HEK293 (cell line): ENCODE results near the gene SYTL5.

Experiments used
- CTCF ChIA-PET: fragments of 350-600 bp; formaldehyde crosslinking; extraction: SDS; loops from one replicate; lab custom pipeline; 2021; ENCODE audit warnings: antibody characterized with exemption; lab: Yijun Ruan, JAX
- POLR2A ChIA-PET: fragments of 300-600 bp; formaldehyde crosslinking; extraction: SDS; loops from one replicate; lab custom pipeline; 2020; ENCODE audit warnings: antibody characterized with exemption, inconsistent platforms; lab: Yijun Ruan, JAX
- H3K27ac ChIP-seq: fragments of 200-500 bp; sonication (Bioruptor generic); 2 replicates; pipeline ENCODE4 v1.5.1; 2014; ENCODE audit warnings: low read depth, low read length, control low read depth, inconsistent platforms; ENCODE audit errors: extremely low read depth
- H3K36me3 ChIP-seq, 2 experiments: fragments of 200-500 bp in 1 of 2; sonication (Bioruptor generic) in 1 of 2; 1 replicate in 1 of 2; 2 replicates in 1 of 2; pipeline ENCODE4 v1.5.1; 2014 to 2017; ENCODE audit warnings: inconsistent platforms in 2 of 2, low read length in 2 of 2; ENCODE audit not compliant: control insufficient read depth in 2 of 2, insufficient read depth in 1 of 2
- H3K4me1 ChIP-seq: fragments of 200-500 bp; sonication (Bioruptor generic); 2 replicates; pipeline ENCODE4 v1.5.1; 2014; ENCODE audit warnings: mild to moderate bottlenecking, low read length, inconsistent platforms; ENCODE audit not compliant: control insufficient read depth, insufficient read depth
- H3K4me3 ChIP-seq: 2 replicates; pipeline ENCODE4 v1.5.1; 2011; ENCODE audit warnings: low read depth, mild to moderate bottlenecking, control low read depth, low read length, moderate library complexity
- H3K9me3 ChIP-seq: fragments of 200-500 bp; sonication (Bioruptor generic); 2 replicates; pipeline ENCODE4 v1.5.1; 2014; ENCODE audit warnings: low read depth, low read length, inconsistent platforms; ENCODE audit not compliant: control insufficient read depth, insufficient read depth
- KLF16 ChIP-seq: fragments of 450-650 bp; formaldehyde crosslinking; IDR thresholded peaks from 2 replicates; pipeline ENCODE4 v1.5.1; 2017; ENCODE audit warnings: missing biosample characterization, missing genetic modification characterization
- SETDB1 ChIP-seq: IDR thresholded peaks from one replicate; pipeline ENCODE4 v1.6.1; 2017; ENCODE audit warnings: mild to moderate bottlenecking, low read length, moderate library complexity, mixed read lengths; ENCODE audit not compliant: insufficient read length
- TRIM28 ChIP-seq: IDR thresholded peaks from 2 replicates; pipeline ENCODE4 v1.6.1; 2011; ENCODE audit warnings: low read length, control low read depth, borderline replicate concordance
- ZBTB48 ChIP-seq: fragments of 450-650 bp; formaldehyde crosslinking; IDR thresholded peaks from 2 replicates; pipeline ENCODE4 v1.5.1; 2016; ENCODE audit warnings: missing biosample characterization, missing genetic modification characterization
- ZNF132 ChIP-seq: fragments of 450-650 bp; formaldehyde crosslinking; IDR thresholded peaks from 2 replicates; pipeline ENCODE4 v1.5.1; 2017; ENCODE audit warnings: missing biosample characterization, missing genetic modification characterization, borderline replicate concordance
- ZNF211 ChIP-seq: fragments of 450-650 bp; formaldehyde crosslinking; IDR thresholded peaks from 2 replicates; pipeline ENCODE4 v1.5.1; 2016; ENCODE audit warnings: low read depth, missing biosample characterization, missing genetic modification characterization
- ZNF350 ChIP-seq: fragments of 450-650 bp; formaldehyde crosslinking; IDR thresholded peaks from 2 replicates; pipeline ENCODE4 v1.5.0; 2017; ENCODE audit warnings: missing biosample characterization, mild to moderate bottlenecking, missing genetic modification characterization
- ZNF354C ChIP-seq: fragments of 450-650 bp; formaldehyde crosslinking; IDR thresholded peaks from 2 replicates; pipeline ENCODE4 v1.5.1; 2016; ENCODE audit warnings: missing biosample characterization, missing genetic modification characterization, low read depth, borderline replicate concordance
- ZNF391 ChIP-seq: fragments of 450-650 bp; formaldehyde crosslinking; IDR thresholded peaks from 2 replicates; pipeline ENCODE4 v1.5.1; 2016; ENCODE audit warnings: low read depth, missing biosample characterization, missing genetic modification characterization, borderline replicate concordance
- ZNF433 ChIP-seq: fragments of 450-650 bp; formaldehyde crosslinking; IDR thresholded peaks from 2 replicates; pipeline ENCODE4 v1.5.1; 2016; ENCODE audit warnings: missing biosample characterization, missing genetic modification characterization, low read depth
- ZNF677 ChIP-seq: fragments of 450-650 bp; IDR thresholded peaks from 2 replicates; pipeline ENCODE4 v1.5.0; 2018; ENCODE audit warnings: missing biosample characterization, mild to moderate bottlenecking, missing genetic modification characterization, moderate library complexity
- ZNF701 ChIP-seq: fragments of 450-650 bp; formaldehyde crosslinking; IDR thresholded peaks from 2 replicates; pipeline ENCODE4 v1.5.1; 2016; ENCODE audit warnings: missing biosample characterization, missing genetic modification characterization
- ZNF704 ChIP-seq: fragments of 450-650 bp; formaldehyde crosslinking; IDR thresholded peaks from 2 replicates; pipeline ENCODE4 v1.5.1; 2016; ENCODE audit warnings: missing biosample characterization, missing genetic modification characterization
- ZNF777 ChIP-seq: fragments of 450-650 bp; formaldehyde crosslinking; IDR thresholded peaks from 2 replicates; pipeline ENCODE4 v1.5.1; 2017; ENCODE audit warnings: missing biosample characterization, missing genetic modification characterization, borderline replicate concordance

SYTL5 gene

GRCh38 chrX:38087594-38087993 lies 81.2 kb downstream of the SYTL5 start:
- H3K4me1 ChIP-seq: no peaks in the 10 kb centered on the region
- no peaks in the 10 kb centered on the region for H3K9me3 ChIP-seq
- peaks cover 0 to 4% of the 10 kb centered on the region in 2 experiments; a peak in 1 of 3 replicates for H3K36me3 ChIP-seq
- H3K4me3 ChIP-seq: no peak overlapping the region
- TF ChIP-seq ZNF701 (tag by site-specific recombination): no peak
- TF ChIP-seq ZNF211 (tag by site-specific recombination): no peak
- TF ChIP-seq ZNF777 (tag by site-specific recombination): no peak
- ChIA-PET CTCF (no interaction called here), POLR2A (no interaction called here)
- no peak overlapping the region for H3K27ac ChIP-seq

- Histone ChIP-seq H3K4me1 (no peaks in the 10 kb centered on the region), H3K36me3 (peaks cover 0 to 7% of the 10 kb centered on the region in 2 experiments; a peak in 1 of 3 replicates), H3K9me3 (no peaks in the 10 kb centered on the region), H3K4me3 (no peak overlapping the region), H3K27ac (no peak overlapping the region)
- TF ChIP-seq KLF16 (no peak), ZNF677 (0 out of 2 replicates have a peak, but pooled peaks have one; percentile 28), SETDB1 (peak; percentile 91), ZNF433 (tag by site-specific recombination) (no peak), TRIM28 (peak; percentile 75), ZBTB48 (tag by site-specific recombination) (no peak)
- CTCF ChIA-PET: no interaction called here
- POLR2A ChIA-PET: no interaction called here
These were observed 83.0 kb downstream of the SYTL5 start for GRCh38 chrX:38089173-38089982.

- Histone ChIP-seq H3K36me3 (peaks cover 0 to 7% of the 10 kb centered on the region in 2 experiments; a peak in 1 of 3 replicates), H3K9me3 (no peaks in the 10 kb centered on the region), H3K27ac (no peak overlapping the region), H3K4me3 (no peak overlapping the region), H3K4me1 (no peaks in the 10 kb centered on the region)
- no peak for TF ChIP-seq ZNF132 (tag by site-specific recombination)
- CTCF ChIA-PET: interaction anchor here (0.7 kb wide), 1 partner anchor 149 kb away, joined by 3 read pairs; no protein-coding TSS in a partner anchor
- POLR2A ChIA-PET: no interaction called here
These were observed 89.7 kb downstream of the SYTL5 start for GRCh38 chrX:38095971-38096529.

- POLR2A ChIA-PET: no interaction called here
- H3K36me3 ChIP-seq: peaks cover 0 to 10% of the 10 kb centered on the region in 2 experiments; a peak in 1 of 3 replicates
- CTCF ChIA-PET: no interaction called here
- H3K27ac ChIP-seq: no peak overlapping the region
- H3K9me3 ChIP-seq: no peaks in the 10 kb centered on the region
- H3K4me1 ChIP-seq: no peaks in the 10 kb centered on the region
- TF ChIP-seq SETDB1 (peak; percentile 75), ZNF350 (tag by site-specific recombination) (no peak), ZNF354C (tag by site-specific recombination) (no peak), ZNF391 (no peak)
- no peak overlapping the region for H3K4me3 ChIP-seq
These were observed 93.3 kb downstream of the SYTL5 start for GRCh38 chrX:38099688-38100087.

GRCh38 chrX:38102240-38102639 lies 95.9 kb downstream of the SYTL5 start:
- CTCF ChIA-PET: no interaction called here
- no peaks in the 10 kb centered on the region for H3K4me1 ChIP-seq

More at GRCh38 chrX:38102240-38102639, 95.9 kb downstream of the SYTL5 start:
- POLR2A ChIA-PET: no interaction called here
- no peaks in the 10 kb centered on the region for H3K9me3 ChIP-seq
- H3K36me3 ChIP-seq: peaks cover 0 to 12% of the 10 kb centered on the region in 2 experiments; a peak in 1 of 3 replicates
- no peak overlapping the region for H3K4me3 ChIP-seq
- TF ChIP-seq ZNF704 (tag by site-specific recombination): no peak
- no peak overlapping the region for H3K27ac ChIP-seq
